ENCODE results near the gene KXD1. TPM values are rescaled to one million over a fixed set of nuclear protein-coding genes. Genes with fewer than 3 reads are reported as not detected.

KXD1 gene
- total RNA-seq, 4 donors from 2014 or later: 97.1 to 155 (median 106) TPM

- DNase-seq: peak; percentile 30 to 57
- intact Hi-C loops (cut with DNase I; ENCODE audit: low total_unique reads): loop anchor here (1.0 to 5.0 kb wide), 4 partner anchors 81 to 348 kb away; partner anchors contain the start of genes HOMER3 and UPF1
- H3K27me3 ChIP-seq: no peaks in the 10 kb centered on the region
Measured at GRCh38 chr19:18594096-18594823, 36.6 kb downstream of the KXD1 start.

GRCh38 chr19:18594824-18595373 is 37.2 kb downstream of the KXD1 start:
- intact Hi-C loops (cut with DNase I; ENCODE audit: low total_unique reads): loop anchor here (1.0 to 5.0 kb wide), 4 partner anchors 80 to 347 kb away; partner anchors contain the start of genes HOMER3 and UPF1
- Histone ChIP-seq H3K4me3 (peak overlapping the region; percentile 34 to 54 (median 46)), H3K36me3 (peaks cover 0 to 12% of the 10 kb centered on the region in 2 donors), H3K4me1 (peaks cover 18 to 20% of the 10 kb centered on the region in 2 donors), H3K9me3 (no peaks in the 10 kb centered on the region), H3K27me3 (no peaks in the 10 kb centered on the region), H3K27ac (peak overlapping the region in 1 of 4 donors; percentile 13)
- in situ Hi-C loops (cut with MboI; ENCODE audit: low sequenced_read_pairs in 4 of 4): loop anchor here (10.0 to 25.0 kb wide), 4 partner anchors 80 to 260 kb away; partner anchors contain the start of gene UPF1 (in 1 of the 4)
- DNase-seq (no peak), ATAC-seq (no peak)
- TF ChIP-seq CTCF (IDR thresholded peaks at IDR 0.05 in 4 of 5, conservative IDR thresholded peaks at IDR 0.05 in 1 of 5) (no peak), POLR2A (IDR thresholded peaks at IDR 0.05) (no peak)

More at GRCh38 chr19:18594096-18594823, 36.6 kb downstream of the KXD1 start:
- peak; percentile 51 to 57 for ATAC-seq
- TF ChIP-seq POLR2A (IDR thresholded peaks at IDR 0.05) (no peak), CTCF (IDR thresholded peaks at IDR 0.05 in 4 of 5, conservative IDR thresholded peaks at IDR 0.05 in 1 of 5) (peak; percentile 81 to 93 (median 91))
- in situ Hi-C loops (cut with MboI; ENCODE audit: low sequenced_read_pairs in 4 of 4): loop anchor here (10.0 to 25.0 kb wide), 4 partner anchors 81 to 261 kb away; partner anchors contain the start of gene UPF1 (in 1 of the 4)
- H3K27ac ChIP-seq: peak overlapping the region in 2 of 4 donors; percentile 13 to 32
- H3K4me3 ChIP-seq: peak overlapping the region; percentile 34 to 54 (median 46)
- H3K4me1 ChIP-seq: peaks cover 24 to 26% of the 10 kb centered on the region in 2 donors
- no peaks in the 10 kb centered on the region for H3K9me3 ChIP-seq
- peaks cover 0 to 12% of the 10 kb centered on the region in 2 donors for H3K36me3 ChIP-seq

- peaks cover 0 to 9% of the 10 kb centered on the region in 2 donors for H3K36me3 ChIP-seq
- H3K4me1 ChIP-seq: peaks cover 16 to 17% of the 10 kb centered on the region in 2 donors
- DNase-seq: no peak
- no peaks in the 10 kb centered on the region for H3K9me3 ChIP-seq
- in situ Hi-C loops (cut with MboI; ENCODE audit: low sequenced_read_pairs in 4 of 4): loop anchor here (10.0 to 25.0 kb wide), 4 partner anchors 79 to 259 kb away; partner anchors contain the start of gene UPF1 (in 1 of the 4)
- H3K4me3 ChIP-seq: no peak overlapping the region
- no peak overlapping the region for H3K27ac ChIP-seq
- intact Hi-C loops (cut with DNase I; ENCODE audit: low total_unique reads): loop anchor here (2.0 kb wide), 1 partner anchor 79 kb away; no protein-coding TSS in a partner anchor
- TF ChIP-seq CTCF (IDR thresholded peaks at IDR 0.05 in 4 of 5, conservative IDR thresholded peaks at IDR 0.05 in 1 of 5): no peak
- no peak for TF ChIP-seq POLR2A (IDR thresholded peaks at IDR 0.05)
- ATAC-seq: no peak
- H3K27me3 ChIP-seq: no peaks in the 10 kb centered on the region
Measured at GRCh38 chr19:18595475-18595874, 37.8 kb downstream of the KXD1 start.

GRCh38 chr19:18596752-18597157 is 39.1 kb downstream of the KXD1 start:
- Histone ChIP-seq H3K27me3 (no peaks in the 10 kb centered on the region), H3K36me3 (no peaks in the 10 kb centered on the region), H3K9me3 (no peaks in the 10 kb centered on the region), H3K27ac (no peak overlapping the region), H3K4me3 (no peak overlapping the region), H3K4me1 (peaks cover 13 to 17% of the 10 kb centered on the region in 2 donors)
- DNase-seq (peak in 1 of 2 donors; percentile 40), ATAC-seq (peak in 1 of 2 donors; percentile 25)
- in situ Hi-C loops (cut with MboI; ENCODE audit: low sequenced_read_pairs in 4 of 4) (loop anchor here (10.0 to 25.0 kb wide), 4 partner anchors 78 to 258 kb away; partner anchors contain the start of gene UPF1 (in 1 of the 4)), intact Hi-C loops (cut with DNase I; ENCODE audit: low total_unique reads) (no loop called here)
- TF ChIP-seq CTCF (IDR thresholded peaks at IDR 0.05 in 4 of 5, conservative IDR thresholded peaks at IDR 0.05 in 1 of 5) (no peak), POLR2A (IDR thresholded peaks at IDR 0.05) (no peak)
